Stimulated activated CD4-positive, alpha-beta T cell treated with anti-CD3 and anti-CD28 coated beads, Interleukin-1b, Interleukin-23, amount 100 ng/mL, for 48 hours (primary cell): ENCODE measurements around the gene JAKMIP3.
"Not testable (repeated sequence)": the region's sequence is repeated elsewhere in the genome, so short reads cannot be mapped to it uniquely, and the experiment has no call there.

Experiments
- DNase-seq: peaks from one replicate; pipeline ENCODE4 v3.0.0-alpha.2; 2020

The JAKMIP3 gene

GRCh38 chr10:132066812-132067211 is 1.1 kb downstream of the JAKMIP3 start:
- no peak for DNase-seq

- no peak for DNase-seq
Measured at GRCh38 chr10:132068431-132069121, 2.8 kb downstream of the JAKMIP3 start.

GRCh38 chr10:132069122-132069848 is 3.5 kb downstream of the JAKMIP3 start:
- no peak for DNase-seq

- no peak for DNase-seq
Measured at GRCh38 chr10:132069849-132070182, 4.1 kb downstream of the JAKMIP3 start.

- no peak for DNase-seq
Measured at GRCh38 chr10:132070724-132071123, 5.0 kb downstream of the JAKMIP3 start.

- DNase-seq = no peak
Measured at GRCh38 chr10:132071667-132072066, 5.9 kb downstream of the JAKMIP3 start.

GRCh38 chr10:132075909-132076577 is 10.3 kb downstream of the JAKMIP3 start:
- no peak for DNase-seq

GRCh38 chr10:132076578-132077081 is 10.9 kb downstream of the JAKMIP3 start:
- DNase-seq = no peak

- no peak for DNase-seq
Measured at GRCh38 chr10:132077091-132077490, 11.3 kb downstream of the JAKMIP3 start.

GRCh38 chr10:132078746-132079345 is 13.1 kb downstream of the JAKMIP3 start:
- DNase-seq = no peak

- DNase-seq = not testable (repeated sequence)
Measured at GRCh38 chr10:132084384-132084783, 18.6 kb downstream of the JAKMIP3 start.

- DNase-seq = not testable (repeated sequence)
Measured at GRCh38 chr10:132093236-132093635, 27.5 kb downstream of the JAKMIP3 start.

- DNase-seq = no peak
Measured at GRCh38 chr10:132094581-132095234, 29.0 kb downstream of the JAKMIP3 start.

- no peak for DNase-seq
Measured at GRCh38 chr10:132095403-132096113, 29.8 kb downstream of the JAKMIP3 start.

- DNase-seq = no peak
Measured at GRCh38 chr10:132096223-132096622, 30.5 kb downstream of the JAKMIP3 start.

- DNase-seq = no peak
Measured at GRCh38 chr10:132096863-132097478, 31.2 kb downstream of the JAKMIP3 start.

- no peak for DNase-seq
Measured at GRCh38 chr10:132097609-132098377, 32.0 kb downstream of the JAKMIP3 start.

GRCh38 chr10:132098539-132099388 is 33.0 kb downstream of the JAKMIP3 start:
- no peak for DNase-seq

- no peak for DNase-seq
Measured at GRCh38 chr10:132099389-132100090, 33.8 kb downstream of the JAKMIP3 start.
